ENCODE results near the gene DYNC2H1. TPM values are rescaled to one million over a fixed set of nuclear protein-coding genes. Genes with fewer than 3 reads are reported as not detected.

Gene DYNC2H1
- total RNA-seq, 1 donor = 44.9 TPM

DNA sequence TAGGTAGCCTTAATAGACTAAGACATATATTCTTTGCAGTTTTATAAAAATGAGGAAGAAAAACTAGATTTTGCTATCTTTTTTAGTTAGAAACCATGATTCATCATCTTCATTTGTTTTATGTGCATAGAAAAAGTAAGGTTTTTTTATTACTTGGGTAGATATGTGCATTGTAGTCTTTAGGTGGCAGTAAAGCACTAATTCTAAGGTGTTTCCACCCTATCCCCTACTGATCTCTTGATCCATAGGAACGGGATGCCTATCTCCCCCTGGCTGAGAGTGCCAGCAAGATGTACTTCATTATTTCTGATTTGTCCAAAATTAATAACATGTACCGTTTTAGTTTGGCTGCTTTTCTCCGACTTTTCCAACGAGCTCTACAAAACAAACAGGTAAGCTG is 148.1 kb downstream of the DYNC2H1 start:
- TF ChIP-seq, protein P1, sequence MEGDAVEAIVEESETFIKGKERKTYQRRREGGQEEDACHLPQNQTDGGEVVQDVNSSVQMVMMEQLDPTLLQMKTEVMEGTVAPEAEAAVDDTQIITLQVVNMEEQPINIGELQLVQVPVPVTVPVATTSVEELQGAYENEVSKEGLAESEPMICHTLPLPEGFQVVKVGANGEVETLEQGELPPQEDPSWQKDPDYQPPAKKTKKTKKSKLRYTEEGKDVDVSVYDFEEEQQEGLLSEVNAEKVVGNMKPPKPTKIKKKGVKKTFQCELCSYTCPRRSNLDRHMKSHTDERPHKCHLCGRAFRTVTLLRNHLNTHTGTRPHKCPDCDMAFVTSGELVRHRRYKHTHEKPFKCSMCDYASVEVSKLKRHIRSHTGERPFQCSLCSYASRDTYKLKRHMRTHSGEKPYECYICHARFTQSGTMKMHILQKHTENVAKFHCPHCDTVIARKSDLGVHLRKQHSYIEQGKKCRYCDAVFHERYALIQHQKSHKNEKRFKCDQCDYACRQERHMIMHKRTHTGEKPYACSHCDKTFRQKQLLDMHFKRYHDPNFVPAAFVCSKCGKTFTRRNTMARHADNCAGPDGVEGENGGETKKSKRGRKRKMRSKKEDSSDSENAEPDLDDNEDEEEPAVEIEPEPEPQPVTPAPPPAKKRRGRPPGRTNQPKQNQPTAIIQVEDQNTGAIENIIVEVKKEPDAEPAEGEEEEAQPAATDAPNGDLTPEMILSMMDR (IDR thresholded peaks at IDR 0.05; ENCODE audit: insufficient read depth, low read depth, low read length) = peak; percentile 31
- no peak overlapping the region for H3K4me3 ChIP-seq (ENCODE audit: low read depth, low read length)
- peak; percentile 18 for DNase-seq (ENCODE audit: low read depth)

DNA sequence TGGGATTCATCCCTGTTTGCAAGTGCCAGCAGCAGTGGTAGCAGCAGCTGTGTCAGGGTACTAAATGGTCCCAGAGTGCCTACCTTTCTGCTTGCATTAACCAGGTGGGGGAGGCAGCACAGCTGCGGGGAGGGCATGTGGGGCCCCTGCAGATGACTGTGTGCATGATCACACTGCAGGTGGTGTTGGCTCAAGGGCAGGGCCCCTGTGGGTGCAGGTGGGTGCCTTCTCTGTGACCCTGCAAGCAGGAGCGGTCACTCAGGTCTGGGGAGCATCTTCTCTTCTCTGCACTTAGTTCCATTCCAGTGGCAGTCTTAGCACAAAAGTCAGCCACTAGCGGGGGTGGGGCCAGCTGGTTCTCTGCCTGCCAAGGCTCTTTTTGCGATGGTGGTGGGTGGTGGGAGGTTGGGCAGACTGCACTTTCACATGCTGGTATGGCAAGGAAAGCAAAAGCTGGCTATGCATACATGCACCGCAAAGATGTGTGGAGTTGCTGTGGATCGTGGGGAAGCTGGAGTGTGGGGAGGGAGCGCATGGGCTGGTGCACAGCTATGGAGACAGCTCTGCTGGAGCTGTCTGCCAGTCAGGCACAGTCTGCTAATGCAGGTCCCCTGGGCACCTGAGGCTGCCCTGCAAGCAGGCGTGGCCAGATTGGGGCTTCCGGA is 157.1 kb downstream of the DYNC2H1 start:
- TF ChIP-seq, protein P1 (IDR thresholded peaks at IDR 0.05; ENCODE audit: insufficient read depth, low read depth, low read length) = no peak
- no peak overlapping the region for H3K4me3 ChIP-seq (ENCODE audit: low read depth, low read length)
- no peak for DNase-seq (ENCODE audit: low read depth)

DNA sequence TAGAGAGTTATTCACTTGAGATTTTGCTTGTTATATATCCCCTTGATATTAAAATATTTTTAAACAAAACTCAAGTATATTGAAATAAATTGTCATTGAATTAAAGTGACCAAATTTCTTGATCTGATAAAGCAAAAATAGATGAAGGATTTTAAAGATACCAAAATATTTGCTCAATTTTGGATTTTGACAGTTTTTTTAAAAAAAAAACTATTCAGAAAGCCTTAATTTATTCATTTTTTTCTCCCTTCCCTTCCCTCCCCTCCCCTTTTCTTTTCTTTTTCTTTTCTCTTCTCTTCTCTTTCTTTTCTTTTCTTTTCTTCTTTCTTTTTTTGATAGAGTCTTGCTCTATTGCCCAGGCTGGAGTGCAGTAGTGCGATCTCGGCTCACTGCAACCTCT is 163.7 kb downstream of the DYNC2H1 start:
- no peak for DNase-seq (ENCODE audit: low read depth)
- TF ChIP-seq, protein P1 (IDR thresholded peaks at IDR 0.05; ENCODE audit: insufficient read depth, low read depth, low read length) = no peak
- no peak overlapping the region for H3K4me3 ChIP-seq (ENCODE audit: low read depth, low read length)

DNA sequence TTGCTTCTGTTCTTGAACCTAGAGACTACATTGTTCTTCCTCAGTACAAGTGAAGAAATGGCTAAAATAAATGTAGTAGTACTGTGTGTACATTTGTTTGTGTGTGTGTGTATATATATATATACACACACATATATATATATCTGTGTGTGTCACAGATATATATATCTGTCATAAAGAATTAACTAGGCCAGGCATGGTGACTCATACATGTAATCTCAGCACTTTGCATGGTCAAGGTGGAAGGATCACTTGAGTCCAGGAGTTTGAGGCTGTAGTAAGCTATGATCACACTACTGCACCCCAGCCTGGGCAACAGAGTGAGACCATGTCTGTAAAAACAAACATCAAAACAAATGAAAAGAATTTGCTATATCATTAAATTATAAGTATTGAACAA is 164.8 kb downstream of the DYNC2H1 start:
- no peak overlapping the region for H3K4me3 ChIP-seq (ENCODE audit: low read depth, low read length)
- no peak for DNase-seq (ENCODE audit: low read depth)
- TF ChIP-seq, protein P1 (IDR thresholded peaks at IDR 0.05; ENCODE audit: insufficient read depth, low read depth, low read length) = no peak

DNA sequence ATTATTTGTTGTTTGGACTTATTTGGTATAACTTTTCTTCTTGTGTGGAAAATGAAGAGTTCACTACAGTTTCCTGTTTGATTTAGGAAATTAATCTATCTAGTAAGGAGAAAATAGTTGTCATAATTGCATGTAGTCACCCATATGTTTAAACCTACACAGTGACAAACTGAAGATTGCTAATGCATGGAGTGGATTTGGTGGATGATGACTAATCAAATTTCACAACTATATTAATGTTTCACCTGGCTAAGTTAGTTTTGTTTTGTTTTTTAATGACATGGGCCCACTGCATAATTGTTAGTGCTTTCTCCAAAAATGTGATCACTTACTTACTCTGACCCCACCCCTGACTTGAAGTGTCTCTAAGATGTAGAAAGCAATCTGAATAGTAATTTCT is 170.6 kb downstream of the DYNC2H1 start:
- DNase-seq (ENCODE audit: low read depth) = peak; percentile 8
- TF ChIP-seq, protein P1 (IDR thresholded peaks at IDR 0.05; ENCODE audit: insufficient read depth, low read depth, low read length) = no peak
- no peak overlapping the region for H3K4me3 ChIP-seq (ENCODE audit: low read depth, low read length)

DNA sequence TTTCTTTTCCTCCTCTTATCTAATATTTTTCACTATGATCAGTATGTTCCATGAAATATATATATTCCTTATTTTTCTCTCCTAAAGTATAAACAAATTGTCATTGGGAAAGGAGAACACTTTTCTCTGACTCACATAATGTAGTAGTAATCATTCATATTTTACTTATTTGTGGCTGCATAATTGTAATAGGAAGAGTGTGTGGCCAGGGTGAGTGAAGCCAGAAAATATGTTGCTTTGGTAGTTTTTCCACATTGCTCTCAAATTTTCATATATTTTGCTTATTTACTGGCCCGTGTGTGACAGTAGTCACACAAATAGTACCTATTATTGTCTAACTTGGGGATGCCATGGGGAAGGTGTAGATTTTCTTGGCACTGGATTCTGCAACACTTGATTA is 172.1 kb downstream of the DYNC2H1 start:
- H3K4me3 ChIP-seq (ENCODE audit: low read depth, low read length) = no peak overlapping the region
- DNase-seq (ENCODE audit: low read depth) = no peak
- TF ChIP-seq, protein P1 (IDR thresholded peaks at IDR 0.05; ENCODE audit: insufficient read depth, low read depth, low read length) = no peak

DNA sequence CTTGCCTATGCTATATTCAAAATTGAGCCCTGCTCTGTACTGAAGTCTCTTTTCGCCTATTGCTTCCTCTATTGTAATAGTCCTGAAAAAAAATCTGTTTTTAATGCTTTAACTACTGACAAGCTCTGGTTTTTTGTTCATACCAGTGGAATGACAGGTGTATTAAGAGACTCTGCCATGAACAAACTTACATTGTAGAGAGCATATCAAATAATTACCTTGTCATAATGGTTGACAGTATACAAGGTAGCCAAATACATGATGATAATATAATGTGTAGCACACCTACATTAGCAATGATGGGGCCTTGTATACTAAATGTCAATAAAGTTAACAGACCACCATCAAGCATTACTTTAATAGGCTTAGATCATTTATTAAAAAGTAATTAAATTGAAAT is 175.0 kb downstream of the DYNC2H1 start:
- no peak overlapping the region for H3K4me3 ChIP-seq (ENCODE audit: low read depth, low read length)
- no peak for DNase-seq (ENCODE audit: low read depth)
- TF ChIP-seq, protein P1 (IDR thresholded peaks at IDR 0.05; ENCODE audit: insufficient read depth, low read depth, low read length) = no peak
